SK-N-SH treated with all-trans-retinoic acid at 6 μM for 48 hours (cell line): ENCODE data around the gene NGDN.

ENCODE experiments used
- ATAC-seq: fragments of 200-7000 bp; cut with Tn5 transposase; 3 replicates; pipeline ENCODE4 v1.9.1; 2020; ENCODE audit warnings: mild to moderate bottlenecking, moderate library complexity
- ARNTL ChIP-seq: fragments of 450-650 bp; formaldehyde crosslinking; IDR thresholded peaks from 2 replicates; pipeline ENCODE4 v1.5.0; 2020; ENCODE audit warnings: low read depth, mild to moderate bottlenecking, moderate library complexity, borderline replicate concordance
- BACH2 ChIP-seq: fragments of 250-450 bp; sonication (Bioruptor Pico); IDR thresholded peaks from 2 replicates; pipeline ENCODE4 v1.9.0; 2021; ENCODE audit warnings: mild to moderate bottlenecking, borderline replicate concordance
- CREB5 ChIP-seq: fragments of 250-450 bp; sonication (Bioruptor Pico); IDR thresholded peaks from 2 replicates; pipeline ENCODE4 v1.5.1; 2020; ENCODE audit warnings: low read depth, mild to moderate bottlenecking, moderate library complexity
- CSDC2 ChIP-seq: fragments of 250-450 bp; sonication (Bioruptor Pico); IDR thresholded peaks from 2 replicates; pipeline ENCODE4 v1.5.0; 2020; ENCODE audit warnings: mild to moderate bottlenecking, moderate library complexity
- CSRNP3 ChIP-seq: fragments of 250-450 bp; sonication (Bioruptor Pico); IDR thresholded peaks from 2 replicates; pipeline ENCODE4 v1.5.1; 2021; ENCODE audit warnings: mild to moderate bottlenecking, moderate library complexity
- ESRRG ChIP-seq: fragments of 250-450 bp; sonication (Bioruptor Pico); IDR thresholded peaks from 2 replicates; pipeline ENCODE4 v1.6.1; 2021; ENCODE audit warnings: mild to moderate bottlenecking
- GLIS3 ChIP-seq: fragments of 250-450 bp; sonication (Bioruptor Pico); IDR thresholded peaks from 2 replicates; pipeline ENCODE4 v1.5.0; 2020; ENCODE audit warnings: mild to moderate bottlenecking, moderate library complexity
- ISL1 ChIP-seq: fragments of 250-450 bp; sonication (Bioruptor Pico); IDR thresholded peaks from 2 replicates; pipeline ENCODE4 v2.1.2; 2022; ENCODE audit warnings: mild to moderate bottlenecking, moderate library complexity
- PATZ1 ChIP-seq: fragments of 250-450 bp; sonication (Bioruptor Pico); IDR thresholded peaks from 2 replicates; pipeline ENCODE4 v1.8.0; 2020; ENCODE audit warnings: mild to moderate bottlenecking, moderate library complexity, borderline replicate concordance
- POU6F1 ChIP-seq: fragments of 250-450 bp; sonication (Bioruptor Pico); IDR thresholded peaks from 2 replicates; pipeline ENCODE4 v1.8.0; 2021; ENCODE audit warnings: low read depth, mild to moderate bottlenecking, moderate library complexity, borderline replicate concordance
- PPARA ChIP-seq: fragments of 250-450 bp; sonication (Bioruptor Pico); IDR thresholded peaks from 2 replicates; pipeline ENCODE4 v1.5.0; 2020; ENCODE audit warnings: mild to moderate bottlenecking, borderline replicate concordance
- RARB ChIP-seq: fragments of 250-450 bp; sonication (Bioruptor Pico); IDR thresholded peaks from 2 replicates; pipeline ENCODE4 v1.8.0; 2021; ENCODE audit warnings: mild to moderate bottlenecking, moderate library complexity
- TCF4 ChIP-seq: fragments of 250-450 bp; sonication (Bioruptor Pico); IDR thresholded peaks from 2 replicates; pipeline ENCODE4 v1.8.0; 2021; ENCODE audit warnings: mild to moderate bottlenecking, moderate library complexity, borderline replicate concordance
- TOX ChIP-seq: fragments of 250-450 bp; sonication (Bioruptor Pico); IDR thresholded peaks from 2 replicates; pipeline ENCODE4 v1.8.0; 2021; ENCODE audit warnings: mild to moderate bottlenecking, moderate library complexity, borderline replicate concordance
- TSHZ2 ChIP-seq: fragments of 250-450 bp; sonication (Bioruptor Pico); IDR thresholded peaks from 2 replicates; pipeline ENCODE4 v1.5.0; 2020; ENCODE audit warnings: mild to moderate bottlenecking, moderate library complexity
- ZC3H10 ChIP-seq: fragments of 250-450 bp; sonication (Bioruptor Pico); IDR thresholded peaks from 2 replicates; pipeline ENCODE4 v1.5.1; 2021; ENCODE audit warnings: mild to moderate bottlenecking, moderate library complexity
- ZFP3 ChIP-seq: fragments of 250-450 bp; sonication (Bioruptor Pico); IDR thresholded peaks from 2 replicates; pipeline ENCODE4 v1.5.0; 2020; ENCODE audit warnings: mild to moderate bottlenecking, moderate library complexity
- ZFP30 ChIP-seq: fragments of 450-650 bp; formaldehyde crosslinking; IDR thresholded peaks from 2 replicates; pipeline ENCODE4 v1.5.0; 2022; ENCODE audit warnings: mild to moderate bottlenecking, moderate library complexity
- ZNF565 ChIP-seq: fragments of 450-650 bp; formaldehyde crosslinking; conservative IDR thresholded peaks from 2 replicates; pipeline ENCODE4 v1.5.0; 2020; ENCODE audit warnings: low read depth, mild to moderate bottlenecking, moderate library complexity
- ZNF70 ChIP-seq: fragments of 450-650 bp; formaldehyde crosslinking; IDR thresholded peaks from 2 replicates; pipeline ENCODE4 v1.5.0; 2020; ENCODE audit warnings: mild to moderate bottlenecking, moderate library complexity
- ZNF8 ChIP-seq: fragments of 450-650 bp; formaldehyde crosslinking; IDR thresholded peaks from 2 replicates; pipeline ENCODE4 v1.5.0; 2020; ENCODE audit warnings: mild to moderate bottlenecking, moderate library complexity

NGDN gene

GRCh38 chr14:23514644-23514957, 45.1 kb downstream of the NGDN start:
- TF ChIP-seq POU6F1 (CRISPR knock-in tag) = no peak
- TF ChIP-seq TSHZ2 (CRISPR knock-in tag) = no peak
- TF ChIP-seq ARNTL = no peak
- TF ChIP-seq GLIS3 (CRISPR knock-in tag) = no peak
- TF ChIP-seq ISL1 (CRISPR knock-in tag) = no peak
- no peak for TF ChIP-seq PATZ1 (CRISPR knock-in tag)
- no peak for TF ChIP-seq BACH2 (CRISPR knock-in tag)
- no peak for TF ChIP-seq ESRRG (CRISPR knock-in tag)
- TF ChIP-seq ZFP3 = no peak
- TF ChIP-seq ZFP30 (CRISPR knock-in tag) = no peak
- ATAC-seq = no peak

- TF ChIP-seq CSRNP3 (CRISPR knock-in tag) = no peak
- TF ChIP-seq TCF4 (CRISPR knock-in tag) = no peak
- no peak for TF ChIP-seq ZNF70 (CRISPR knock-in tag)
- TF ChIP-seq ZFP30 (CRISPR knock-in tag) = no peak
- TF ChIP-seq RARB (CRISPR knock-in tag) = no peak
- TF ChIP-seq POU6F1 (CRISPR knock-in tag) = no peak
- TF ChIP-seq CREB5 (CRISPR knock-in tag) = no peak
- no peak for TF ChIP-seq ARNTL
- TF ChIP-seq CSDC2 (CRISPR knock-in tag) = no peak
- no peak for TF ChIP-seq ZC3H10 (CRISPR knock-in tag)
- TF ChIP-seq ZNF8 (CRISPR knock-in tag) = no peak
- no peak for TF ChIP-seq TOX (CRISPR knock-in tag)
- ATAC-seq = no peak
Observed at GRCh38 chr14:23517650-23518326, 48.3 kb downstream of the NGDN start.

- no peak for ATAC-seq
Observed at GRCh38 chr14:23518709-23519108, 49.2 kb downstream of the NGDN start.

More at GRCh38 chr14:23518709-23519108, 49.2 kb downstream of the NGDN start:
- TF ChIP-seq PATZ1 (CRISPR knock-in tag) = no peak
- TF ChIP-seq PPARA (CRISPR knock-in tag) = no peak
- no peak for TF ChIP-seq RARB (CRISPR knock-in tag)
- no peak for TF ChIP-seq ZNF70 (CRISPR knock-in tag)
- no peak for TF ChIP-seq BACH2 (CRISPR knock-in tag)
- no peak for TF ChIP-seq CSRNP3 (CRISPR knock-in tag)
- no peak for TF ChIP-seq ZNF565 (CRISPR knock-in tag)
- TF ChIP-seq ZC3H10 (CRISPR knock-in tag) = no peak
- TF ChIP-seq ZFP3 = no peak
- no peak for TF ChIP-seq ISL1 (CRISPR knock-in tag)
- no peak for TF ChIP-seq ARNTL
- no peak for TF ChIP-seq TOX (CRISPR knock-in tag)
- no peak for TF ChIP-seq CSDC2 (CRISPR knock-in tag)
- TF ChIP-seq ESRRG (CRISPR knock-in tag) = no peak
